ENCODE measurements around the gene ADAP1. TPM values are rescaled to one million over a fixed set of nuclear protein-coding genes. Genes with fewer than 3 reads are reported as not detected.
A peak's percentile ranks its signal among the peaks of the same experiment; 100 is the strongest.

The ADAP1 gene
- total RNA-seq, 6 experiments from 2014 or later, result 1.4 to 4.2 (median 2.7) TPM

GRCh38 chr7:883055-884021, 71.1 kb downstream of the ADAP1 start:
- Histone ChIP-seq H3K27ac (peak overlapping the region in 1 of 3 donors; percentile 39), H3K36me3 (peaks cover 0 to 21% (median 4%) of the 10 kb centered on the region in 4 donors), H3K4me1 (peaks cover 0 to 82% (median 22%) of the 10 kb centered on the region in 4 donors), H3K4me3 (no peak overlapping the region), H3K9me3 (no peaks in the 10 kb centered on the region), H3K27me3 (no peaks in the 10 kb centered on the region)
- intact Hi-C loops (cut with DNase I), result loop anchor here in 1 of 2 donors (10.0 kb wide), 1 partner anchor 559 kb away; no protein-coding TSS in a partner anchor
- peak in 2 of 3 donors; percentile 33 to 65 for DNase-seq
- 63% methylated on average over 34 of the region's 50 CpGs for WGBS (ENCODE audit: insufficient coverage, low coverage, low lambda C conversion rate, missing lambda C conversion rate)
- TF ChIP-seq CTCF (IDR thresholded peaks at IDR 0.05) (peak in 1 of 4 donors; percentile 11), POLR2A (IDR thresholded peaks at IDR 0.05) (no peak)
- peak; percentile 11 to 36 (median 24) for ATAC-seq

- ATAC-seq (peak in 2 of 4 donors; percentile 5 to 7), DNase-seq (peak in 2 of 3 donors; percentile 40 to 62)
- Histone ChIP-seq H3K4me3 (no peak overlapping the region), H3K4me1 (peaks cover 0 to 75% (median 19%) of the 10 kb centered on the region in 4 donors), H3K27me3 (no peaks in the 10 kb centered on the region), H3K27ac (peak overlapping the region in 1 of 3 donors; percentile 39), H3K36me3 (peaks cover 0 to 13% (median 3%) of the 10 kb centered on the region in 4 donors), H3K9me3 (no peaks in the 10 kb centered on the region)
- intact Hi-C loops (cut with DNase I), result loop anchor here in 1 of 2 donors (10.0 kb wide), 1 partner anchor 558 kb away; no protein-coding TSS in a partner anchor
- WGBS (ENCODE audit: insufficient coverage, low coverage, low lambda C conversion rate, missing lambda C conversion rate), result 37% methylated on average over 9 of the region's 37 CpGs
- no peak for TF ChIP-seq CTCF (IDR thresholded peaks at IDR 0.05)
- no peak for TF ChIP-seq POLR2A (IDR thresholded peaks at IDR 0.05)
Observed at GRCh38 chr7:882336-883035, 72.0 kb downstream of the ADAP1 start.

- H3K27me3 ChIP-seq, result no peaks in the 10 kb centered on the region
- peaks cover 0 to 67% (median 19%) of the 10 kb centered on the region in 4 donors for H3K4me1 ChIP-seq
- no peak overlapping the region for H3K4me3 ChIP-seq
- H3K36me3 ChIP-seq, result peaks cover 0 to 6% (median 0%) of the 10 kb centered on the region in 4 donors
- ATAC-seq (no peak), DNase-seq (no peak)
- WGBS (ENCODE audit: insufficient coverage, low coverage, low lambda C conversion rate, missing lambda C conversion rate), result 85% methylated on average over 19 of the region's 20 CpGs
- no peaks in the 10 kb centered on the region for H3K9me3 ChIP-seq
- H3K27ac ChIP-seq, result peak overlapping the region in 1 of 3 donors; percentile 39
- intact Hi-C loops (cut with DNase I), result loop anchor here in 1 of 2 donors (10.0 kb wide), 1 partner anchor 557 kb away; no protein-coding TSS in a partner anchor
- TF ChIP-seq POLR2A (IDR thresholded peaks at IDR 0.05), result no peak
- no peak for TF ChIP-seq CTCF (IDR thresholded peaks at IDR 0.05)
Observed at GRCh38 chr7:881441-882234, 72.8 kb downstream of the ADAP1 start.

- DNase-seq, result peak in 2 of 3 donors; percentile 49 to 55
- Histone ChIP-seq H3K9me3 (no peaks in the 10 kb centered on the region), H3K27me3 (no peaks in the 10 kb centered on the region), H3K27ac (peak overlapping the region in 2 of 3 donors; percentile 57 to 80), H3K4me3 (no peak overlapping the region), H3K36me3 (no peaks in the 10 kb centered on the region), H3K4me1 (peaks cover 0 to 55% (median 21%) of the 10 kb centered on the region in 4 donors)
- TF ChIP-seq POLR2A (IDR thresholded peaks at IDR 0.05) (no peak), CTCF (IDR thresholded peaks at IDR 0.05) (no peak)
- ATAC-seq, result peak in 1 of 4 donors; percentile 2
- 23% methylated on average over 11 of the region's 15 CpGs for WGBS (ENCODE audit: insufficient coverage, low coverage, low lambda C conversion rate, missing lambda C conversion rate)
- intact Hi-C loops (cut with DNase I), result loop anchor here in 1 of 2 donors (10.0 kb wide), 1 partner anchor 556 kb away; no protein-coding TSS in a partner anchor
Observed at GRCh38 chr7:880450-880849, 74.0 kb downstream of the ADAP1 start.
